ENCODE results near the gene SV2B. TPM values are rescaled to one million over a fixed set of nuclear protein-coding genes. Genes with fewer than 3 reads are reported as not detected.

SV2B gene
- total RNA-seq, 1 experiment from 2014 or later = not detected

DNA sequence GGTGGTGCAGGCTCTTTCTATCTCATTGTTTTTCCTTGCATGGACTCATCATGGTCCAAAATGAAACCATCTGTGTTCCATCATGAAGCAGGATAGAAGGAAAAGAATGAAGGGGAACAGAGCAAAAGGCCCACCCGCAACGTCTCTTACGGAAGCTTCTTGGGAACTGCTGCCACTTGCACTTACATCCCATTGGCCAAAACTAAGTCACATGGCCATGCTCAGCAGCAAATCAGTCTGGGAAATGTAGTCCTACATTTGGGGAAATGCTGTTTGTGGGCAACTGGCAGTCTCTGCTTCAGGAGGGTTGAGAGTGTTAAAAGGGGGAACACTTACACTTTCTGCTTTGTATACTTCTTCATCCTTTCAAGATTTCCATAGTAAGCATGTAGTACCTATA is 191.6 kb downstream of the SV2B start:
- Histone ChIP-seq H2BK120ac (ENCODE audit: low read depth, low read length, poor library complexity, severe bottlenecking) (no peak overlapping the region), H2BK5ac (ENCODE audit: insufficient read length, low read length) (no peak overlapping the region), H2AK5ac (ENCODE audit: insufficient read length, low read length) (no peak overlapping the region), H3K9ac (ENCODE audit: extremely low read depth, insufficient read length, low read length) (no peak overlapping the region), H2AFZ (ENCODE audit: low read length) (no peak overlapping the region), H3K56ac (ENCODE audit: insufficient read length, low read depth, low read length) (no peak overlapping the region), H3K9me3 (ENCODE audit: control insufficient read depth, low read depth, low read length) (no peaks in the 10 kb centered on the region), H4K8ac (replicated peaks; ENCODE audit: insufficient read length, low read depth, low read length) (no peak overlapping the region), H2BK12ac (ENCODE audit: insufficient read length, low read depth, low read length) (no peak overlapping the region), H3K27ac (ENCODE audit: insufficient read length, low read depth, low read length) (no peak overlapping the region), H3K4ac (ENCODE audit: low read depth, low read length) (no peak overlapping the region), H4K91ac (ENCODE audit: insufficient read length, low read depth, low read length) (no peak overlapping the region), H3K79me1 (ENCODE audit: insufficient read depth, low read depth, low read length, poor library complexity, severe bottlenecking) (no peaks in the 10 kb centered on the region), H3K27me3 (ENCODE audit: insufficient read depth, low read length) (no peaks in the 10 kb centered on the region), H3K79me2 (ENCODE audit: insufficient read depth, low read length) (no peaks in the 10 kb centered on the region), H3K23me2 (ENCODE audit: insufficient read length, low read depth, low read length, poor library complexity, severe bottlenecking) (no peaks in the 10 kb centered on the region), H3K4me2 (ENCODE audit: insufficient read depth, insufficient read length, low read length) (no peak overlapping the region), H3T11ph (ENCODE audit: low read length) (no peak overlapping the region), H3K14ac (ENCODE audit: insufficient read depth, low read length) (no peak overlapping the region), H3K4me1 (ENCODE audit: insufficient read depth, low read length) (no peaks in the 10 kb centered on the region), H4K5ac (ENCODE audit: insufficient read length, low read depth, low read length) (no peak overlapping the region), H2BK15ac (ENCODE audit: low read depth, low read length) (no peak overlapping the region), H4K20me1 (ENCODE audit: control insufficient read depth, insufficient read depth, insufficient read length) (no peaks in the 10 kb centered on the region), H2BK20ac (ENCODE audit: low read depth, low read length, poor library complexity, severe bottlenecking) (no peak overlapping the region), H3K18ac (ENCODE audit: insufficient read length, low read depth, low read length) (no peak overlapping the region), H3K23ac (ENCODE audit: insufficient read length, low read depth, low read length) (no peak overlapping the region)
- TF ChIP-seq, protein P1, sequence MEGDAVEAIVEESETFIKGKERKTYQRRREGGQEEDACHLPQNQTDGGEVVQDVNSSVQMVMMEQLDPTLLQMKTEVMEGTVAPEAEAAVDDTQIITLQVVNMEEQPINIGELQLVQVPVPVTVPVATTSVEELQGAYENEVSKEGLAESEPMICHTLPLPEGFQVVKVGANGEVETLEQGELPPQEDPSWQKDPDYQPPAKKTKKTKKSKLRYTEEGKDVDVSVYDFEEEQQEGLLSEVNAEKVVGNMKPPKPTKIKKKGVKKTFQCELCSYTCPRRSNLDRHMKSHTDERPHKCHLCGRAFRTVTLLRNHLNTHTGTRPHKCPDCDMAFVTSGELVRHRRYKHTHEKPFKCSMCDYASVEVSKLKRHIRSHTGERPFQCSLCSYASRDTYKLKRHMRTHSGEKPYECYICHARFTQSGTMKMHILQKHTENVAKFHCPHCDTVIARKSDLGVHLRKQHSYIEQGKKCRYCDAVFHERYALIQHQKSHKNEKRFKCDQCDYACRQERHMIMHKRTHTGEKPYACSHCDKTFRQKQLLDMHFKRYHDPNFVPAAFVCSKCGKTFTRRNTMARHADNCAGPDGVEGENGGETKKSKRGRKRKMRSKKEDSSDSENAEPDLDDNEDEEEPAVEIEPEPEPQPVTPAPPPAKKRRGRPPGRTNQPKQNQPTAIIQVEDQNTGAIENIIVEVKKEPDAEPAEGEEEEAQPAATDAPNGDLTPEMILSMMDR (conservative IDR thresholded peaks at IDR 0.05) = no peak
- Mint-ChIP-seq H3K9me3 (peaks cover 5 to 11% of the 10 kb centered on the region in 2 experiments; a peak in 4 of 5 replicates), H3K4me3 (no peak overlapping the region), H3K36me3 (ENCODE audit: insufficient read depth in 1 of 3, low read depth in 3 of 3) (peaks cover 0 to 6% (median 1%) of the 10 kb centered on the region in 3 experiments; a peak in 5 of 7 replicates), H3K27ac (no peak overlapping the region), H3K4me1 (peaks cover 12 to 13% of the 10 kb centered on the region in 2 experiments; a peak in 3 of 4 replicates), H3K27me3 (ENCODE audit: low read depth) (peaks cover 8% of the 10 kb centered on the region)
- no CpG with 5 or more reads among the region's 3 CpGs for WGBS (ENCODE audit: extremely low coverage, insufficient read length, low lambda C conversion rate)
- peak; percentile 61 for DNase-seq

Data from H9 (cell line).